ENCODE results near the gene ABHD6.
"Not testable (repeated sequence)": the region's sequence is repeated elsewhere in the genome, so short reads cannot be mapped to it uniquely, and the experiment has no call there.

The ABHD6 gene

GRCh38 chr3:58326267-58326900 lies 88.8 kb downstream of the ABHD6 start:
- peaks cover 59% of the 10 kb centered on the region for H3K4me1 Mint-ChIP-seq
- ATAC-seq = no peak
- no peak overlapping the region for H3K4me3 Mint-ChIP-seq
- H3K27me3 Mint-ChIP-seq = no peaks in the 10 kb centered on the region
- H3K27ac Mint-ChIP-seq = peak overlapping the region; percentile 93
- H3K36me3 Mint-ChIP-seq = no peaks in the 10 kb centered on the region
- no peaks in the 10 kb centered on the region for H3K9me3 Mint-ChIP-seq

- ATAC-seq = no peak
- Mint-ChIP-seq H3K4me1 (peaks cover 52% of the 10 kb centered on the region), H3K27ac (peak overlapping the region; percentile 49), H3K27me3 (no peaks in the 10 kb centered on the region), H3K4me3 (no peak overlapping the region), H3K9me3 (no peaks in the 10 kb centered on the region), H3K36me3 (no peaks in the 10 kb centered on the region)
These were observed 91.7 kb downstream of the ABHD6 start for GRCh38 chr3:58329150-58329921.

DNA sequence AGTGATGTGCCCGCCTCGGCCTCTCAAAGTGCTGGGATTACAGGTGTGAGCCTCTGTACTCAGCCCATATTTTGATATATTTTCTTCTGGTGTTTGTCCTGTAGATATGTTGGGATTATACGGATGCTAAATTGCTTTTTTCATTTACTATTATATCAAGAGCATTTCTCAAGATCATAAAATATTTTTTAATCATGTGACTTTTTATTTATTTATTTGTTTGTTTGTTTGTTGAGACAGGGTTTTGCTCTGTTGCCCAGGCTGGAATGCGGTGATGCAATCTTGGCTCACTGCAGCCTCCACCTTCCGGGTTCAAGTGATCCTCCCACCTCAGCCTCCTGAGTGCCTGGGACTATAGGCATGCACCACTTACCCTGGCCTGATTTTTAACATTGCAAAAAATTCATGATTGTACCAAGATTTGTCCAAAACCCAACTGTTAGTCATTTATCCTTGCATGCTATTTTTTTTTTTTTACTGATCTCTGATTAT lies 92.4 kb downstream of the ABHD6 start:
- Mint-ChIP-seq H3K27me3 (no peaks in the 10 kb centered on the region), H3K4me1 (peaks cover 52% of the 10 kb centered on the region), H3K36me3 (no peaks in the 10 kb centered on the region), H3K27ac (peak overlapping the region; percentile 49), H3K9me3 (no peaks in the 10 kb centered on the region), H3K4me3 (no peak overlapping the region)
- ATAC-seq = no peak

DNA sequence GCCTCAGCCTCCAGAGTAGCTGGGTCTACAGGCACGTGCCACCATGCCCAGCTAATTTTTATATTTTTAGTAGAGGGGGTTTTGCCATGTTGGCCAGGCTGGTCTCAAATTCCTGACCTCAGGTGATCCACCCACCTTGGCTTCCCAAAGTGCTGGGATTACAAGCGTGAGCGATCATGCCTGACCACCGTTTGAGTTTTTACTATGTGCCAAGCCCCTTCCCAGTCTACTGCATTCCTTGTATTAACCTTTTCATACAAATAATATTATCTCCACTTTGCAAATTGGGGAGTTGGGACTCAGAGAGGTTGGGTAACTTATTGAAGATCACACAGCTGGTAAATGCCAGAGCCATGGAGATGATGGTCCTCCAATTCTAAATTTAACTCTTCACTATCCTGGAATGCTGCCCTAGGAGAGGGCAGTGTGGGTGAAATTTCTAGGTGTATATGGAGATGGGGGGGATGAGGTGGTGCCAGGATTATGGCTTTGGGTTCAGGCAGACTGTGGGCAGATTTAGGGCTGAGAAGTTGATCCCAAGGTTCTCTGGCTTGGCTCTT lies 94.1 kb downstream of the ABHD6 start:
- peaks cover 52% of the 10 kb centered on the region for H3K4me1 Mint-ChIP-seq
- H3K9me3 Mint-ChIP-seq = no peaks in the 10 kb centered on the region
- H3K4me3 Mint-ChIP-seq = peak overlapping the region; percentile 80
- peaks cover 7% of the 10 kb centered on the region for H3K36me3 Mint-ChIP-seq
- H3K27ac Mint-ChIP-seq = peak overlapping the region; percentile 92
- H3K27me3 Mint-ChIP-seq = no peaks in the 10 kb centered on the region
- ATAC-seq = no peak

GRCh38 chr3:58332575-58333188 lies 95.1 kb downstream of the ABHD6 start, which contains the start of gene PXK:
Gene PXK, plus strand, starts transcription at chr3:58332892. Its CDS starts 97 bp downstream, at chr3:58332989.
- peak; percentile 95 for ATAC-seq
- H3K27ac Mint-ChIP-seq = peak within 1 kb of the TSS; percentile 92
- peaks cover 7% of the 10 kb centered on the region for H3K36me3 Mint-ChIP-seq
- peak within 1 kb of the TSS; percentile 98 for H3K4me3 Mint-ChIP-seq
- no peaks in the 10 kb centered on the region for H3K9me3 Mint-ChIP-seq
- H3K4me1 Mint-ChIP-seq = peaks cover 50% of the 10 kb centered on the region
- no peaks in the 10 kb centered on the region for H3K27me3 Mint-ChIP-seq

GRCh38 chr3:58333206-58334012 lies 95.8 kb downstream of the ABHD6 start:
- H3K27me3 Mint-ChIP-seq = no peaks in the 10 kb centered on the region
- peaks cover 50% of the 10 kb centered on the region for H3K4me1 Mint-ChIP-seq
- H3K36me3 Mint-ChIP-seq = peaks cover 7% of the 10 kb centered on the region
- H3K9me3 Mint-ChIP-seq = no peaks in the 10 kb centered on the region
- peak; percentile 74 for ATAC-seq
- H3K4me3 Mint-ChIP-seq = peak overlapping the region; percentile 98
- H3K27ac Mint-ChIP-seq = peak overlapping the region; percentile 88

GRCh38 chr3:58334013-58334321 lies 96.4 kb downstream of the ABHD6 start:
- peaks cover 54% of the 10 kb centered on the region for H3K4me1 Mint-ChIP-seq
- H3K27ac Mint-ChIP-seq = peak overlapping the region; percentile 88
- H3K27me3 Mint-ChIP-seq = no peaks in the 10 kb centered on the region
- ATAC-seq = no peak
- H3K36me3 Mint-ChIP-seq = peaks cover 10% of the 10 kb centered on the region
- no peaks in the 10 kb centered on the region for H3K9me3 Mint-ChIP-seq
- peak overlapping the region; percentile 98 for H3K4me3 Mint-ChIP-seq

DNA sequence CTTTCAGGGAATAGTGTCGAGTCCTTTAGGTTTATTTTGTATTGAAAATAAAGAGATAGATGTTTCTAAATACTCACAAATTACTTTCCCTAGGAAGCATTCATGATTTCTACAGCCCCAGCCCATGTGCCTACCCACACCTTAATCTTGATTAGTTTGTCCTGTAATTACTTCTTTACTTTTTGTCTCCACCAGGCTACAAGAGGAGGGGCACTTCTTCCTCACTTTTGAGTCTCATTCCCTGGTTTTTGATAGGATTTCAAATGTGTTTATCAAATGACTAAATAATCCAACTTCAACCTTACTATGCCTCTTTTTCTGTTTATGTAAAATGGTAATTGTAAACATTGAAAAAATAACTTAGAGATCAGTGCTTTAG lies 96.9 kb downstream of the ABHD6 start:
- H3K36me3 Mint-ChIP-seq = peaks cover 16% of the 10 kb centered on the region
- H3K9me3 Mint-ChIP-seq = no peaks in the 10 kb centered on the region
- peak overlapping the region; percentile 98 for H3K4me3 Mint-ChIP-seq
- peak overlapping the region; percentile 88 for H3K27ac Mint-ChIP-seq
- no peak for ATAC-seq
- H3K4me1 Mint-ChIP-seq = peaks cover 57% of the 10 kb centered on the region
- no peaks in the 10 kb centered on the region for H3K27me3 Mint-ChIP-seq

DNA sequence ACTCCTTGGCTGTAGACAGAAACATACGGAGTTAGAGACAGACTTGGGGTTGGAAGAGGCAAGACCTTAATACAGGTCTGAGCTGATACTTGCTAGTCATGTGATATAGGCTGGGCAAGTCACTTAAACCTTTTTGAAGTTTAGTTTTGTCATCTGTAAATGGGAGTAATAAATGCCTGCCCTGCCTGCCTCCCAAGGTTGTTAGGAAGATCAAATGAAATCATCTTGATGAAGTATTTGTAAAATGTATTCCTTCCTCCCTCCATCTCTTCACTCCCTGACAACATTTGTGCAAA lies 98.0 kb downstream of the ABHD6 start:
- no peaks in the 10 kb centered on the region for H3K9me3 Mint-ChIP-seq
- ATAC-seq = no peak
- H3K4me3 Mint-ChIP-seq = peak overlapping the region; percentile 98
- peaks cover 59% of the 10 kb centered on the region for H3K4me1 Mint-ChIP-seq
- H3K27ac Mint-ChIP-seq = peak overlapping the region; percentile 88
- H3K27me3 Mint-ChIP-seq = no peaks in the 10 kb centered on the region
- peaks cover 16% of the 10 kb centered on the region for H3K36me3 Mint-ChIP-seq

DNA sequence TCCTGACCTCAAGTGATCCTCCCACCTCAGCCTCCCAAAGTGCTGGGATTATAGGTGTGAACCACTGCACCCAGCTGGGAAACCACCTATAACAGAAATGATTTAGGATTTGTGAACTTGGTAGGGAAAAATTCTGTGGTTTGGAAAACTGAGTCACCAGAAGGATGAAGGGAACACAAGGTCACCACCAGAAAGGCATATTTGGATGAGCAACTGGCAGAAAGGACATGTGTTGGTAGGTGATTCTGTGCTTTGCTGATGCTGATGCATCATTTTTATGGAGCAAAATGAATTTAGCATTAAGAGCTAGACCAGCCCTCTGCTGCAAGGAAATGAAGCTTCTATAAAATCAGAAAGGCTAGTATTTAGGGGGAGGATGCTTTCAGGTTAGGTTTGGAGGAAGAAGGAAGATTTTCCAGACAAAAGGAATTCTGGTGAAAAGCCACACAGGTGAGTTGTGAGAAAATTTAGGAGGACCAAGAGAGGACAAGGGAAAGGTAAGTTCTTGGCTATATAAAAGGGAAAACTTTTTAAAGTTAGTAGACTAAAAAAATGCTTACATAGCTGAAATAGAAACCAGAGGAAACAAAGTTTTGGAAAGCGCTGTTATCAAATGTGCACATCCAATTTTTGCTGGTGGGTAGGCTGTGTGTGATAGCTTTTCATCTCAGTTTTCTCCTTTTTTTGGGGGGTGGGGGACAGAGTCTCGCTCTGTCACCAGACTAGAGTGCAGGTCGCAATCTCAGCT lies 98.7 kb downstream of the ABHD6 start:
- Mint-ChIP-seq H3K36me3 (peaks cover 23% of the 10 kb centered on the region), H3K9me3 (no peaks in the 10 kb centered on the region), H3K27ac (peak overlapping the region; percentile 88), H3K4me1 (peaks cover 66% of the 10 kb centered on the region), H3K27me3 (no peaks in the 10 kb centered on the region), H3K4me3 (peak overlapping the region; percentile 21)
- no peak for ATAC-seq

DNA sequence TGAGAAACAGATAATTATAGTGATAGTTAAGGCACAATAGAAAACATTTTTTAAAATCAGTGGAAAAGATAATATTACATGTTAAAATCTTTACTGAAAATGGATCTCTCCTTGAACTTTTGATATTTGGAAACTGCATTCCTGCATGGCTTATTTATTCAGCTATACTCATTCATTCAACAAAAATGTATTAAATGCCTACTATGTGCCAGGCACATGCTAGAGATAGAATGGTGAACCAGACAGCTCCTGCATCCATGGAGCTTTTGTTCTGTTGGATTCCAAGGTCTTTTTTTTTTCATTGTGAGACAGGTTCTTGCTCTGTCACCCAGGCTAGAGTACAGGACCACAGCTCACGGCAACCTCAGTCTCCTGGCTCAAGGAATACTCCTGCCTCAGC lies 99.6 kb downstream of the ABHD6 start:
- Mint-ChIP-seq H3K4me1 (peaks cover 66% of the 10 kb centered on the region), H3K36me3 (peaks cover 26% of the 10 kb centered on the region), H3K27ac (peak overlapping the region; percentile 32), H3K27me3 (no peaks in the 10 kb centered on the region), H3K9me3 (no peaks in the 10 kb centered on the region), H3K4me3 (no peak overlapping the region)
- no peak for ATAC-seq

- Mint-ChIP-seq H3K36me3 (peaks cover 40% of the 10 kb centered on the region), H3K27ac (peak overlapping the region; percentile 79), H3K4me3 (peak overlapping the region; percentile 51), H3K4me1 (peaks cover 74% of the 10 kb centered on the region)
- not testable (repeated sequence) for H3K27me3 Mint-ChIP-seq, ATAC-seq, H3K9me3 Mint-ChIP-seq
These were observed 101.6 kb downstream of the ABHD6 start for GRCh38 chr3:58339146-58339545.

GRCh38 chr3:58340594-58341244 lies 103.1 kb downstream of the ABHD6 start:
- H3K27ac Mint-ChIP-seq = peak overlapping the region; percentile 75
- no peaks in the 10 kb centered on the region for H3K9me3 Mint-ChIP-seq
- peaks cover 40% of the 10 kb centered on the region for H3K36me3 Mint-ChIP-seq
- no peaks in the 10 kb centered on the region for H3K27me3 Mint-ChIP-seq
- H3K4me1 Mint-ChIP-seq = peaks cover 67% of the 10 kb centered on the region
- ATAC-seq = no peak
- H3K4me3 Mint-ChIP-seq = peak overlapping the region; percentile 29

DNA sequence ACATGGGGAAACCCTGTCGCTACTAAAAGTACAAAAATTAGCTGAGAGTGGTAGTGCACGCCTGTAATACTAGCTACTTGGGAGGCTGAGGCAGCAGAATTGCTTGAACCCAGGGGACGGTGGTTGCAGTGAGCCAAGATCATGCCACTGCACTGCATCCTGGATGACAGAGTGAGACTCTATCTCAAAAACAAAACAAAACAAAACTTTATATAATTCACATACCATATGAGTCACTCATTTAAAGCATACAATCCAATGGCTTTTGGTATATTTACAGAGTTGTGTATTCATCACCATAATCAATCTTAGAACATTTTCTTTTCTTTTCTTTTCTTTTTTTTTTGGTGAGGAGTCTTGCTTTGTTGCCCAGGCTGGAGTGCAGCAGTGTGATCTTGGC lies 103.8 kb downstream of the ABHD6 start:
- H3K4me1 Mint-ChIP-seq = peaks cover 67% of the 10 kb centered on the region
- H3K9me3 Mint-ChIP-seq = no peaks in the 10 kb centered on the region
- no peak overlapping the region for H3K4me3 Mint-ChIP-seq
- peaks cover 34% of the 10 kb centered on the region for H3K36me3 Mint-ChIP-seq
- ATAC-seq = no peak
- H3K27me3 Mint-ChIP-seq = no peaks in the 10 kb centered on the region
- H3K27ac Mint-ChIP-seq = peak overlapping the region; percentile 75
